K562 (cell line): ENCODE results near the gene HPDL. TPM values are rescaled to one million over a fixed set of nuclear protein-coding genes. Genes with fewer than 3 reads are reported as not detected.

Experiments used
- ARID2 ChIP-seq: fragments of 450-650 bp; IDR thresholded peaks from 2 replicates; pipeline ENCODE4 v1.6.1; 2017; ENCODE audit warnings: antibody characterized with exemption, mild to moderate bottlenecking
- E2F6 ChIP-seq, 2 experiments: IDR thresholded peaks; 2 replicates each; pipeline ENCODE4 v1.6.1; 2011; ENCODE audit warnings: borderline replicate concordance in 1 of 2, control low read depth in 1 of 2, low read depth in 1 of 2, low read length in 1 of 2, mild to moderate bottlenecking in 1 of 2, mixed read lengths in 1 of 2, moderate library complexity in 1 of 2; ENCODE audit not compliant: insufficient read depth in 1 of 2, insufficient read length in 1 of 2, poor library complexity in 1 of 2, severe bottlenecking in 1 of 2; ENCODE audit errors: extremely low read depth in 1 of 2
- ELF2 ChIP-seq: fragments of 250-450 bp; sonication (Bioruptor Pico); IDR thresholded peaks from 2 replicates; pipeline ENCODE4 v1.5.0; 2021; ENCODE audit warnings: mild to moderate bottlenecking
- FOXP1 ChIP-seq: sonication (generic); formaldehyde crosslinking; IDR thresholded peaks from 2 replicates; pipeline ENCODE4 v1.8.0; 2022; ENCODE audit warnings: mild to moderate bottlenecking, missing genetic modification reagents
- GABPB1 ChIP-seq: sonication (generic); formaldehyde crosslinking; IDR thresholded peaks from 2 replicates; pipeline ENCODE4 v1.8.0; 2022; ENCODE audit warnings: mild to moderate bottlenecking, missing genetic modification reagents
- HMG20B ChIP-seq: fragments of 250-450 bp; sonication (Bioruptor Pico); IDR thresholded peaks from 2 replicates; pipeline ENCODE4 v1.5.0; 2021; ENCODE audit warnings: mild to moderate bottlenecking
- RAD51 ChIP-seq: fragments of 450-650 bp; IDR thresholded peaks from 2 replicates; pipeline ENCODE4 v1.7.1; 2016; ENCODE audit warnings: low read depth, mild to moderate bottlenecking, borderline replicate concordance
- SMARCB1 ChIP-seq: IDR thresholded peaks from 2 replicates; pipeline ENCODE4 v1.6.1; 2011; ENCODE audit warnings: improper control_type of control experiment, low read depth; ENCODE audit not compliant: insufficient read length
- ZBTB17 ChIP-seq: fragments of 450-650 bp; formaldehyde crosslinking; IDR thresholded peaks from 2 replicates; pipeline ENCODE4 v1.4.0; 2020; ENCODE audit warnings: mild to moderate bottlenecking
- ZBTB34 ChIP-seq: fragments of 250-450 bp; sonication (Bioruptor Pico); IDR thresholded peaks from 2 replicates; pipeline ENCODE4 v1.8.0; 2021; ENCODE audit warnings: mild to moderate bottlenecking, moderate library complexity
- ZNF316 ChIP-seq: fragments of 450-650 bp; IDR thresholded peaks from 2 replicates; pipeline ENCODE4 v1.6.1; 2016
- ZSCAN29 ChIP-seq: fragments of 450-650 bp; IDR thresholded peaks from 2 replicates; pipeline ENCODE4 v1.6.1; 2017
- polyA plus RNA-seq, 8 experiments: library from polyadenylated mRNA; depleted of rRNA in 4 of 8; stranded (reverse) in 5 of 8; unstranded in 3 of 8; fragments of >200 nt; fragmentation: Nextera tagmentation in 2 of 8; fragmentation: Illumina TruSeq in 1 of 8; extraction: Ambion mirVana in 2 of 8; extraction: Trizol in 1 of 8; gene quantifications; 2 replicates each; pipeline versions ENCODE4 v1.2.1 to v1.2.3, GENCODE V29; 2011 to 2014; ENCODE audit warnings: inconsistent platforms in 1 of 8, missing spikeins in 1 of 8
- total RNA-seq, 7 experiments: library from RNA; depleted of rRNA in 6 of 7; stranded (reverse); fragments of >200 nt in 6 of 7; fragmentation: Illumina TruSeq in 2 of 7; extraction: Trizol in 2 of 7; gene quantifications; 2 replicates each; pipeline versions ENCODE4 v1.2.1 to v1.2.3, GENCODE V29; 2011 to 2021; ENCODE audit warnings: low replicate concordance in 1 of 7
- TF ChIP-seq, protein P1 (sequence below), 3 experiments: fragments of 200-800 bp in 1 of 3; sonication (Bioruptor generic) in 1 of 3; sonication (generic) in 1 of 3; formaldehyde crosslinking in 1 of 3; IDR thresholded peaks; 2 replicates each; pipeline versions ENCODE4 v1.6.1 to v1.8.0; 2016 to 2022; ENCODE audit warnings: mild to moderate bottlenecking in 2 of 3, missing compliant biosample characterization in 2 of 3, missing genetic modification characterization in 2 of 3, missing genetic modification reagents in 1 of 3
- TF ChIP-seq, protein P2 (sequence below): fragments of 250-450 bp; sonication (Bioruptor Pico); IDR thresholded peaks from 2 replicates; pipeline ENCODE4 v1.5.0; 2021; ENCODE audit warnings: mild to moderate bottlenecking, borderline replicate concordance
- TF ChIP-seq, protein P3 (sequence below), 2 experiments: fragments of 450-650 bp; IDR thresholded peaks; 2 replicates each; pipeline ENCODE4 v1.6.1; 2018; ENCODE audit warnings: mild to moderate bottlenecking in 2 of 2, low read depth in 1 of 2; ENCODE audit not compliant: partially characterized antibody in 2 of 2

The HPDL gene
- total and polyA plus RNA-seq, 9 of the 15 experiments (the other 6 are each of a cell fraction or from before 2014, with no cell fraction given), result not detected

DNA sequence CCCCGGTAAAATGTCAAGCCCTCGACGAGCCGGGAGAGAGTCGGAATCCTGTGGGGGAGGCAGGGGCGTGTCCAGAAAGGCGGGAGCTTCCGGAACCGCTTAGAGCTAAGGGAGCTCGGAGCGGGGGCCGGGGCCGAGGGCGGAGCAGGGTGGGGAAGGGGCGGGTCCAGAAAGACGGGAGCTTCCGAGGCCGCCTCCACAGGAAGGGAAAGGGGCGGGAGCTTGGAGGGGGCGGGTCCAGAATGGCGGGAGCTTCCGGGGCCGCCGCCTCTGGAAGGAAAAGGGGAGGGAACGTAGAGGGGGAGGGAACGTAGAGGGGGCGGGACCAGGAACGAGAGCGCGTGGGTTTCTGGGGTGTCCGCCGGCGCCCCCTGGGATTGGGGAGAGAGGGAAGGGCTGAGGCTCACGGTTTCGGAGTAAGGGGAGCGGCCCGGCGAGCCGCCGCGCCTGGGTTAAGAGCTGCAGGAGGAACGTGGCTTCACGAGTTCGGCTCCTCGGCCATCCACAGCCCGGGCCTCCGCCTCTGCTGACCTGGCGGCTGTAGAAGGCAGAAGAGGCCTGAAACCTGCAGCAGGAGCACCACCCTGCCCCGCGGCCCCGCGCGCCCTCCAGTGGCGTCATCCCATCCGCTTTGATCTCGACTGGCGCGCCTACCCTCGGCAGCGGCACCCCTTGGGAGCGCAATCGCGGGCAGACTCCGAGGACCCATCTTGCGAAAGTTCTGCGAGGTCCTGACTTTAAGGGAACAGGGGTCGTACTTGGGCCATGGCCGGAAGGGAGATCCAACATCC is 23.0 kb upstream of the HPDL start (continued):
- TF ChIP-seq, protein P1, sequence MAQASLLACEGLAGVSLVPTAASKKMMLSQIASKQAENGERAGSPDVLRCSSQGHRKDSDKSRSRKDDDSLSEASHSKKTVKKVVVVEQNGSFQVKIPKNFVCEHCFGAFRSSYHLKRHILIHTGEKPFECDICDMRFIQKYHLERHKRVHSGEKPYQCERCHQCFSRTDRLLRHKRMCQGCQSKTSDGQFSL (CRISPR knock-in tag; IDR thresholded peaks at IDR 0.05), result 0 out of 2 replicates have a peak, but pooled peaks have one; percentile 48
- TF ChIP-seq, protein P1 (tag; IDR thresholded peaks at IDR 0.05), result peak in 1 of 2 experiments; percentile 75; a peak in 1 of 4 replicates
- TF ChIP-seq FOXP1 (CRISPR knock-in tag) (peak; percentile 90), HMG20B (CRISPR knock-in tag) (no peak), ZBTB17 (CRISPR knock-in tag) (peak; percentile 96), ELF2 (CRISPR knock-in tag) (0 out of 2 replicates have a peak, but pooled peaks have one; percentile 56), GABPB1 (CRISPR knock-in tag) (peak; percentile 87), ZSCAN29 (no peak), ZBTB34 (CRISPR knock-in tag) (no peak), ARID2 (peak; percentile 60; the same call in 1 of the 2 replicates), RAD51 (no peak; the same call in 1 of the 2 replicates), E2F6 (IDR thresholded peaks at IDR 0.05; ENCODE audit: borderline replicate concordance in 1 of 2, extremely low read depth in 1 of 2, insufficient read depth in 1 of 2, insufficient read length in 1 of 2, low read depth in 1 of 2, low read length in 1 of 2, poor library complexity in 1 of 2, severe bottlenecking in 1 of 2) (peak; percentile 65 to 78), SMARCB1 (no peak), ZNF316 (no peak)
- TF ChIP-seq, protein P2, sequence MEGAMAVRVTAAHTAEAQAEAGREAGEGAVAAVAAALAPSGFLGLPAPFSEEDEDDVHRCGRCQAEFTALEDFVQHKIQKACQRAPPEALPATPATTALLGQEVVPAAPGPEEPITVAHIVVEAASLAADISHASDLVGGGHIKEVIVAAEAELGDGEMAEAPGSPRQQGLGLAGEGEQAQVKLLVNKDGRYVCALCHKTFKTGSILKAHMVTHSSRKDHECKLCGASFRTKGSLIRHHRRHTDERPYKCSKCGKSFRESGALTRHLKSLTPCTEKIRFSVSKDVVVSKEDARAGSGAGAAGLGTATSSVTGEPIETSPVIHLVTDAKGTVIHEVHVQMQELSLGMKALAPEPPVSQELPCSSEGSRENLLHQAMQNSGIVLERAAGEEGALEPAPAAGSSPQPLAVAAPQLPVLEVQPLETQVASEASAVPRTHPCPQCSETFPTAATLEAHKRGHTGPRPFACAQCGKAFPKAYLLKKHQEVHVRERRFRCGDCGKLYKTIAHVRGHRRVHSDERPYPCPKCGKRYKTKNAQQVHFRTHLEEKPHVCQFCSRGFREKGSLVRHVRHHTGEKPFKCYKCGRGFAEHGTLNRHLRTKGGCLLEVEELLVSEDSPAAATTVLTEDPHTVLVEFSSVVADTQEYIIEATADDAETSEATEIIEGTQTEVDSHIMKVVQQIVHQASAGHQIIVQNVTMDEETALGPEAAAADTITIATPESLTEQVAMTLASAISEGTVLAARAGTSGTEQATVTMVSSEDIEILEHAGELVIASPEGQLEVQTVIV (CRISPR knock-in tag), result no peak
- TF ChIP-seq, protein P3, sequence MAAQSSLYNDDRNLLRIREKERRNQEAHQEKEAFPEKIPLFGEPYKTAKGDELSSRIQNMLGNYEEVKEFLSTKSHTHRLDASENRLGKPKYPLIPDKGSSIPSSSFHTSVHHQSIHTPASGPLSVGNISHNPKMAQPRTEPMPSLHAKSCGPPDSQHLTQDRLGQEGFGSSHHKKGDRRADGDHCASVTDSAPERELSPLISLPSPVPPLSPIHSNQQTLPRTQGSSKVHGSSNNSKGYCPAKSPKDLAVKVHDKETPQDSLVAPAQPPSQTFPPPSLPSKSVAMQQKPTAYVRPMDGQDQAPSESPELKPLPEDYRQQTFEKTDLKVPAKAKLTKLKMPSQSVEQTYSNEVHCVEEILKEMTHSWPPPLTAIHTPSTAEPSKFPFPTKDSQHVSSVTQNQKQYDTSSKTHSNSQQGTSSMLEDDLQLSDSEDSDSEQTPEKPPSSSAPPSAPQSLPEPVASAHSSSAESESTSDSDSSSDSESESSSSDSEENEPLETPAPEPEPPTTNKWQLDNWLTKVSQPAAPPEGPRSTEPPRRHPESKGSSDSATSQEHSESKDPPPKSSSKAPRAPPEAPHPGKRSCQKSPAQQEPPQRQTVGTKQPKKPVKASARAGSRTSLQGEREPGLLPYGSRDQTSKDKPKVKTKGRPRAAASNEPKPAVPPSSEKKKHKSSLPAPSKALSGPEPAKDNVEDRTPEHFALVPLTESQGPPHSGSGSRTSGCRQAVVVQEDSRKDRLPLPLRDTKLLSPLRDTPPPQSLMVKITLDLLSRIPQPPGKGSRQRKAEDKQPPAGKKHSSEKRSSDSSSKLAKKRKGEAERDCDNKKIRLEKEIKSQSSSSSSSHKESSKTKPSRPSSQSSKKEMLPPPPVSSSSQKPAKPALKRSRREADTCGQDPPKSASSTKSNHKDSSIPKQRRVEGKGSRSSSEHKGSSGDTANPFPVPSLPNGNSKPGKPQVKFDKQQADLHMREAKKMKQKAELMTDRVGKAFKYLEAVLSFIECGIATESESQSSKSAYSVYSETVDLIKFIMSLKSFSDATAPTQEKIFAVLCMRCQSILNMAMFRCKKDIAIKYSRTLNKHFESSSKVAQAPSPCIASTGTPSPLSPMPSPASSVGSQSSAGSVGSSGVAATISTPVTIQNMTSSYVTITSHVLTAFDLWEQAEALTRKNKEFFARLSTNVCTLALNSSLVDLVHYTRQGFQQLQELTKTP (IDR thresholded peaks at IDR 0.05; ENCODE audit: low read depth in 1 of 2, partially characterized antibody in 2 of 2), result peak in 1 of 2 experiments; percentile 85
